OCI-LY7 (cell line): ENCODE data around the gene ATP5F1B.

ENCODE experiments used
- CTCF ChIP-seq: fragments of 200-600 bp; sonication (generic); conservative IDR thresholded peaks from 2 replicates; pipeline ENCODE4 v1.5.1; 2014; ENCODE audit warnings: mild to moderate bottlenecking, antibody characterized with exemption, low read length, moderate library complexity, mixed read lengths
- EZH2phosphoT487 ChIP-seq: fragments of 200-600 bp; sonication (generic); IDR thresholded peaks from 2 replicates; pipeline ENCODE4 v1.6.1; 2018; ENCODE audit warnings: low read depth, borderline replicate concordance, mild to moderate bottlenecking, mixed run types, antibody characterized with exemption, low read length, moderate library complexity, mixed read lengths

GRCh38 chr12:56626701-56627100, 19.1 kb downstream of the ATP5F1B start:
- TF ChIP-seq CTCF: no peak
- no peak for TF ChIP-seq EZH2phosphoT487
